ENCODE measurements around the gene AUP1.

DNA sequence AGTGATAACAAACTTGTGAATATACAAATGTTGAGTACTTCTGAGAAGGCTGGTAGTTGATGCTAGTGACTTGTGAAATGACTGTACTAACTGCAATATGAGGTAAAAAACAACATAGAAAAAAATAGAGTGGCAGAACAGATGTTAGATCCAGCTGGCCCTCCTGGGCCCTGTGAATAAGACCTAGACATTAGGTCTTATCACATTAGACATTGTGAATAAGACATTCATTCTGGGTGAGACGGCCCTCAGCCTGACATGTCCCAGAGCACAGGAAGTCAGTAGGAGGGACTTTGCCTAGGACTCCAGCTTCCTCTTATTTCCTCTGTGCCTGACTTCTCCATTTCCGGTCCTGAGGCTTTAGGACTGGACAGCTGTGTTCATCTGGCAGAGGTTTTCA, 47.9 kb upstream of the AUP1 start:
- TF ChIP-seq POLR2AphosphoS5 (IDR thresholded peaks at IDR 0.05) (no peak), POLR2A (IDR thresholded peaks at IDR 0.05) (no peak)
- TF ChIP-seq, protein P1, sequence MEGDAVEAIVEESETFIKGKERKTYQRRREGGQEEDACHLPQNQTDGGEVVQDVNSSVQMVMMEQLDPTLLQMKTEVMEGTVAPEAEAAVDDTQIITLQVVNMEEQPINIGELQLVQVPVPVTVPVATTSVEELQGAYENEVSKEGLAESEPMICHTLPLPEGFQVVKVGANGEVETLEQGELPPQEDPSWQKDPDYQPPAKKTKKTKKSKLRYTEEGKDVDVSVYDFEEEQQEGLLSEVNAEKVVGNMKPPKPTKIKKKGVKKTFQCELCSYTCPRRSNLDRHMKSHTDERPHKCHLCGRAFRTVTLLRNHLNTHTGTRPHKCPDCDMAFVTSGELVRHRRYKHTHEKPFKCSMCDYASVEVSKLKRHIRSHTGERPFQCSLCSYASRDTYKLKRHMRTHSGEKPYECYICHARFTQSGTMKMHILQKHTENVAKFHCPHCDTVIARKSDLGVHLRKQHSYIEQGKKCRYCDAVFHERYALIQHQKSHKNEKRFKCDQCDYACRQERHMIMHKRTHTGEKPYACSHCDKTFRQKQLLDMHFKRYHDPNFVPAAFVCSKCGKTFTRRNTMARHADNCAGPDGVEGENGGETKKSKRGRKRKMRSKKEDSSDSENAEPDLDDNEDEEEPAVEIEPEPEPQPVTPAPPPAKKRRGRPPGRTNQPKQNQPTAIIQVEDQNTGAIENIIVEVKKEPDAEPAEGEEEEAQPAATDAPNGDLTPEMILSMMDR (IDR thresholded peaks at IDR 0.05) = no peak

Data from gastroesophageal sphincter (tissue), 3 donors.